K562 treated with DMSO at 1 percent for 24 hours (cell line): ENCODE data around the gene RPS18. TPM values are rescaled to one million over a fixed set of nuclear protein-coding genes. Genes with fewer than 3 reads are reported as not detected.

Source experiments
- total RNA-seq: library from RNA; unstranded; fragments of 300-600 nt; gene quantifications from 2 replicates; pipeline ENCODE4 v1.2.3, GENCODE V29; 2022; ENCODE audit warnings: low read depth; ENCODE audit not compliant: insufficient read depth

The RPS18 gene
- total RNA-seq = 11,722 and 11,744 TPM in 2 replicates

DNA sequence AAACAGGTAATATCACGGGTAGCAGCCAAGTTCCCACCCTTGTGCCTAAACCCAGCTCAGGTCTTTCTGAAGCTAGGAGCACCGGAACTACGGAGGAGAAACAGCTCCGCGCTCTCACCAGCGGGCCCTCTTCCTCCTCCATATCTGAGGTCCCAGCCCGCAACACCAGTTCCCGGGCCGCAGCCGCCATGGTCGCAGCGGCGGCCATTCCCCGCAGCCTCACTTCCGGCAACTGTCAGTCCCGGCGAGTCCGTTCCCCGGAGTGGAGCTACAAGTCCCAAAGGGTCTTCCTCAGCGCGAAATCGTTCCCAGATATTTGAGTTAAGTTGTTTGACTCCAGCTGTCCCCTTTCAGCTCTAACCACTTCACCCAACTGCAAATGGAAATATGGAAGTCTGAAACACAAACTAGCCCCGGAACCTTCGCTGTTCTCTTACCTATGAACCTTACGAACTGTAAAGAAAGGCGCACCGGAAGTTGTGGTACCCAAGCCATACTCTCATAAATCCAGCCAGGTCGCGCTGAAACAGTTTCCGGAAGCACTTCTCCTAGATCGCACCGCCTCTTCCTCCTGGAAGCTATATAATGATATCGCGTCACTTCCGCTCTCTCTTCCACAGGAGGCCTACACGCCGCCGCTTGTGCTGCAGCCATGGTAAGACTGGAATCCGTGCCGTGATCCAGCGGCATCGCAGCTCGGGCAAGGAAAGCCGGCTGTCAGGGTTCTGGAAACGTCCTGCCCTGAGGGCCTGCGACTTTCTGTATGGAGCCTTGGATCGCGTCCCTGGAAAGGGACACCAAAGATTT is at the start of gene RPS18, which contains the start of gene VPS52:
Gene RPS18 (plus strand): TSS at position 608 of the 807 bp plus-strand sequence. CDS start 45 bp downstream, at position 653.
Gene VPS52 (minus strand): TSS at position 409 of the 807 bp plus-strand sequence. CDS start 201 bp downstream, at position 208.

DNA sequence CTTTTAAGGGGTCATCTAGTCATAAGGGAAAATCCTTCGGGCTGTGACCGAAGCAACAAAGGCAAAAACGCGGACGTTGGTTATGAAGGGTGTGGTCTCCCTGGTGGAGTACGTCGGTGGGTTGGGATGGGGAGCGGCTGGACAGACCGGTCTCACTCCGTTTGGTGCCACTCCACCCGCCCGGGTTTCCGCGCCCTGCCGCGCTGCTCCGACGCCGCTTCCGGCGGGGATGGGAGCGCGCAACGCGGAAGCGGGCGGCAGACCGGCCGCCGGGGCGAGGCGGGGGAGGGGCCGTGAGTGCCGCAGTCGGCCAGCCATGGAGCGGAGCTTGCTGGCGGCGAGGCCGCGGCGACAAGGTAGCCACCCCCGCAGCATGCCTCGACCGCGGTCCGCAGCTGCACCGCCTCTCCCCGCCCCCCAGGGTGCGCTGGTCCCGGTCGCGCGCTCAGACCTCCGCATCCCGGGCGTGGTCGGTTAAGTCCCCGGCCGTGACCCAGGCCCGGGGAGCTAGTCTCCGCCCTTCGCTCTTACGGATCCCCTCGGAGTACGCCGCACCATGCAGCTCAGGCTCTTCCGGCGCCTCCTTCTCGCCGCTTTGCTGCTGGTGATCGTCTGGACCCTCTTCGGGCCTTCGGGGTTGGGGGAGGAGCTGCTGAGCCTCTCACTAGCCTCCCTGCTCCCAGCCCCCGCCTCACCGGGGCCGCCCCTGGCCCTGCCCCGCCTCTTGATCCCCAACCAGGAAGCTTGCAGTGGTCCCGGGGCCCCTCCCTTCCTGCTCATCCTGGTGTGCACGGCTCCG is 5.2 kb downstream of the RPS18 start, which contains the start of gene B3GALT4:
Gene B3GALT4 (plus strand): TSS at position 260 of the 799 bp plus-strand sequence. CDS start 297 bp downstream, at position 557.

DNA sequence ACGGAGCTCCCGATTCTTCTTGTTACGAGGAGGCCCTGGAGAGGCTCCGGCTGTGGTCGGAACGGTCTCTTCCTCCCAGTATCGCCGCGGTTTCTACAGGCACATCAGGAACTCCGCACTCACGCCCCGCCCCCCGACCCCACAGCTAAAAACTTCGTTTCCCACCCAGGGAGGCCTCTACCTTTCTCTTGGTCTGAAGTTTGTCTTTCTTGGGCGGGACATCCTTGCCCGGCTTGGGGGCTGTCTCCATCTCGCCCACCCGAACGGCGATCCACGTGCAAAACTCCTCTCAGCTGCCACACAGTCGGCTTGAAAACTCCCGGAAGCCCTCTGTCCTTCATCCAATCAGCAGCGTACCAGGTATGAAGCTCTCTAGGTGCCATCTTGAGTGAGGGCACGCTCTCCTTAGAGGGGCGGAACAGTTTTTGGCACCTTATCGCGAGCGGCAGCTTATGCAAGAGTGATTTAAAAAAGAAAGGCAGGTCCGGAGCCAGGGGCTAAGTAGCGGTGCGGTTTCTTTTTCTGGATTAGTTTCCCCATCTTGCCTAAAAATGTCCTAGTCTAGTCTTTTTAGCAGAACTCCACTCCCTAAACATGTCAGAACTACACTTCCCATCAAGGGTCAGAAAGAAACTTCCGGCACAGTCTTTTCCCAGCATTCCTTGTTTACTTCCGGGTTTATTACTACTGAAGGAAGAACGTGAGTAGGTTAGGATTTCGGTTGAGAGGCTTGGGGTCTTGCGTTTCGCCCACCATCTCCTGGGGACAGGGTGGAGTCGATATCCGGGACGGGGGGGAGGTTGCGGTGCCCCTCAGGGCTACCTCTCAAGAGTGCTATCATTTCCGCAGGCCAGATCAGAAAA is 17.3 kb downstream of the RPS18 start, which contains the start of the genes PFDN6 and WDR46:
Gene PFDN6 (plus strand): TSS at position 681 of the 863 bp plus-strand sequence. CDS start 256 bp downstream, outside the sequence.
Gene WDR46 (minus strand): TSS at position 319 of the 863 bp plus-strand sequence. CDS start 69 bp downstream, at position 250.

DNA sequence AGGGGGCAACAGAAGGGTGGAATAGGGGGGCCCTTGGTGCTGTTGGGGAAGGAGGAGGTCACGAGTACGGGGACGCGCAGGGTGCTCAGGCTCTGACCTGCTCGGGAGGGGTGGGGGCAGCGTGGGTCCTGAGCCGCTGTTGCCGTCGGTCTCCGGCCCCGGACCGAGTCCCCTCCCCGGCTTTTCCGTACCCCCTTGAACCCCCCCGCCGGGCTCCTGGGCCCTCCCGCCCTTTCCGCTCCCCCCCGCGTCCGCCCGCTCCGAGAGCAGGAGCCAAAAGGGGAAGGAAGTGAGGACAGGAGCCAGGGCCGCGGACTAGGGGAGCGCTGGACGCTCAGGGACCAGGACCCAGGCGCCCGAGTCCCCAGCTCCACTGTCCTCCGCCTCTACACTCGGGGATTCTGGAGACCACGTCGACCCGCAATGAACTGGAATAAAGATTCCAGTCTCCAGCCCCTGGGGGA is 26.9 kb downstream of the RPS18 start, which contains the start of gene RGL2:
Gene RGL2 (minus strand): TSS at position 170 of the 464 bp plus-strand sequence. CDS start 332 bp downstream, outside the sequence.

DNA sequence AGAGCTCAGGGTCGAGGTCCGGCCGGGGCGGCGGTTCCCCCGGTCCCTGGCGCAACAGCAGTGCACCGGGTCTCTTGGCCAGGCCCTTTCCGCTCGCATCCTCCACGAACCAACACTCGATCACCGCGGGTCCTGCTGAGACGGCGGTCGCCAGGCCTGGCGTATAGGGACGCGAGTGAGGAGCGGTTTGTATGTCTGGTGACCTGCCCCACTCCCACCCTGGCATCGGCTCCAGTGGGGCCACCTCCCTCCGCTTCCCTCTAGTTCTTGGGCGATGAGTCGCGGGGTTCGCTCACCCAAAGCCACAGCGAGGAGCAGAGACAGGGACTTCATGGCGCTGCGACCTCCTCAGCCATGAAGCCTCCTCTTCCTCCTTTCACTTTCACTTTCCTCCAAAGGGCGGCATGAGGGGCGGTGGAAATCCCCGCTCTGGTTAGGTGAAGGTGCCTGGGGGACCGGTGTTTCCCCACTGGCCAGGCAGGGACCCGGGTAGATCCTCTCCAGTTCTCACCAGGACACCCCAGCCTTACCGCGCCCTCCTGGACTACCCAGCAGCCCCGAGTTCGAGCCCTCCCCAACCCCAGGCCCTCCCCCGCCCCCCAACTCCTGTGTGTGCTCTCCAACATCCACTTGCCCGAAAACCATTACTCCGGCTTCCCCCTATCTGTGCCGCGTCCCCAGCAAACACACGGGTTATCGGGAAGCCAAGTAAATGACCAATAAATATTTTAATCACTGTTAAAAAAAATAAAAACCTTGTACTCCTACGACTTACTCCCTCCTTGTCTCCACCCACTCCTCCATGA is 42.0 kb downstream of the RPS18 start, which contains the start of gene TAPBP:
Gene TAPBP (minus strand): TSS at position 370 of the 806 bp plus-strand sequence. CDS start 37 bp downstream, at position 333.

DNA sequence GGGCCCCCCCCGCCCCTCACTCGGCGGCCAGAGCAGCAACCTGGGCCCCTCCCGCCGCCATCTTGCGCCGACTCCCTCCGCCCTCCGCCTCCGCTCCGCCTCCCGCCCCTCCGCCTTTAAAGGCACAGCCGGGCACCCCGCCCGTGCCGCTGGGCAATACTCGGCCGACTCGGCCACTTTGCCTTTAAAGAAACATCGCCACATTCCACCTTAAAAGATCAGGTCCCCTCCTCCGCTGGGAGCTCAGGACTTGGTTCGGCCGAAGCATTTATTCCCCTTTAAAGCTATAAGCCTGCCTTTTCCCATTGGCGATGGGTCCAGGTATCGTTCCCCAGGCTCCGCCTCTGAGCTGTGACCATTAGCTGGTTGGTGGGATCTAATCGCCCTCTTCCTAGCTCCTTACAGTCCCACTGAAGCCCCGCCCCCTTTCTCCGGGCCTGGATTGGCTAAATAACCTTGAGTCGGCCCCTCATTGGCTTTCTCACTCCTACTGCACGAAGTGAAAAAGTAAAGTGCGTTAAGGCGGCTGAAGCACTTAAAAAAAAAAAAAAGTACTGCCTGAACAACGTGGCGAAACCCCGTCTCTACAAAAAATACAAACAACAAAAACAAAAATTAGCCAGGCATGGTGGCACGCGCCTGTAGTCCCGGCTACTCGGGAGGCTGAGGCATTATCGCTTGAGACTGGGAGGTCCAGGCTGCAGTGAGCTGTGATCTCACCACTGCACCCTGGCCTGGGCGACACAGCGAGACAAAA is 46.0 kb downstream of the RPS18 start, which contains the start of gene ZBTB22:
Gene ZBTB22 (minus strand): TSS at position 76 of the 757 bp plus-strand sequence. CDS start 828 bp downstream, outside the sequence.

Other genes starting within 250 kb of the RPS18 start
- gene HLA-DPA1, start 198.4 kb upstream of the RPS18 start, total RNA-seq = 0.86 TPM in 1 of 2 replicates, not detected in the other
- gene HLA-DPB1, start 196.1 kb upstream of the RPS18 start, total RNA-seq = 1.3 and 1.9 TPM in 2 replicates
- gene COL11A2, start 79.6 kb upstream of the RPS18 start, total RNA-seq = 0.25 TPM in 2 replicates
- 42.1 and 43.1 TPM in 2 replicates for gene RXRB, start 71.4 kb upstream of the RPS18 start, total RNA-seq
- gene SLC39A7, start 71.2 kb upstream of the RPS18 start, total RNA-seq = 159 and 162 TPM in 2 replicates
- gene HSD17B8, start 67.4 kb upstream of the RPS18 start, total RNA-seq = 20.2 and 25.9 TPM in 2 replicates
- 82.7 and 82.9 TPM in 2 replicates for gene RING1, start 63.6 kb upstream of the RPS18 start, total RNA-seq
- gene VPS52, start 199 bp upstream of the RPS18 start, total RNA-seq = 42.4 and 43.5 TPM in 2 replicates
- gene B3GALT4, start 5.0 kb downstream of the RPS18 start, total RNA-seq = 5.7 and 6.9 TPM in 2 replicates
- gene WDR46, start 17.2 kb downstream of the RPS18 start, total RNA-seq = 51.7 and 61.6 TPM in 2 replicates
- gene PFDN6, start 17.5 kb downstream of the RPS18 start, total RNA-seq = 148 and 157 TPM in 2 replicates
- 29.8 and 32.5 TPM in 2 replicates for gene RGL2, start 26.9 kb downstream of the RPS18 start, total RNA-seq
- 206 and 216 TPM in 2 replicates for gene TAPBP, start 42.0 kb downstream of the RPS18 start, total RNA-seq
- gene ZBTB22, start 45.7 kb downstream of the RPS18 start, total RNA-seq = 16.2 and 18.1 TPM in 2 replicates
- 64.0 and 65.4 TPM in 2 replicates for gene DAXX, start 50.9 kb downstream of the RPS18 start, total RNA-seq
- 124 and 134 TPM in 2 replicates for gene KIFC1, start 119.7 kb downstream of the RPS18 start, total RNA-seq
- gene PHF1, start 138.9 kb downstream of the RPS18 start, total RNA-seq = 78.1 and 78.5 TPM in 2 replicates
- gene CUTA, start 146.0 kb downstream of the RPS18 start, total RNA-seq = 408 and 423 TPM in 2 replicates
- 8.1 and 8.4 TPM in 2 replicates for gene SYNGAP1, start 148.0 kb downstream of the RPS18 start, total RNA-seq
- gene ZBTB9, start 182.5 kb downstream of the RPS18 start, total RNA-seq = 11.0 and 13.7 TPM in 2 replicates